ENCODE results near the gene E2F7.

- no peak for TF ChIP-seq POLR2AphosphoS5 (IDR thresholded peaks at IDR 0.05; ENCODE audit: low read depth, low read length)
- no peak for TF ChIP-seq POLR2A (IDR thresholded peaks at IDR 0.05; ENCODE audit: low read depth, low read length)
- TF ChIP-seq TAF1 (IDR thresholded peaks at IDR 0.05; ENCODE audit: borderline replicate concordance, low read depth, low read length): no peak
Observed at GRCh38 chr12:77064896-77065360, 441 bp downstream of the E2F7 start.

All from GM12892 (cell line).